Umbilical cord (tissue), 2 donors: ENCODE measurements around the gene ZIC5. TPM values are rescaled to one million over a fixed set of nuclear protein-coding genes. Genes with fewer than 3 reads are reported as not detected.
"Not testable (repeated sequence)": the region's sequence is repeated elsewhere in the genome, so short reads cannot be mapped to it uniquely, and the experiment has no call there.

Experiments
- DNase-seq: peaks from one replicate; pipeline ENCODE4 v3.0.0-alpha.2; 2015; ENCODE audit warnings: low spot score
- total RNA-seq: library from RNA; depleted of rRNA; stranded (reverse); fragments of >200 nt; gene quantifications from one replicate; pipeline ENCODE4 v1.2.3, GENCODE V29; 2014; ENCODE audit warnings: low replicate concordance; ENCODE audit not compliant: insufficient read depth

ZIC5 gene
- total RNA-seq, 1 donor from 2014 or later, result 2.4 TPM

- no peak for DNase-seq
Measured at GRCh38 chr13:99960663-99961311, 10.8 kb downstream of the ZIC5 start.

GRCh38 chr13:99959540-99960230 lies 11.9 kb downstream of the ZIC5 start:
- DNase-seq, result no peak

- DNase-seq, result no peak
Measured at GRCh38 chr13:99959127-99959539, 12.4 kb downstream of the ZIC5 start.

GRCh38 chr13:99958406-99959126 lies 13.0 kb downstream of the ZIC5 start:
- DNase-seq, result no peak

GRCh38 chr13:99956473-99957349 lies 14.9 kb downstream of the ZIC5 start:
- DNase-seq, result no peak

GRCh38 chr13:99955747-99956472 lies 15.7 kb downstream of the ZIC5 start:
- DNase-seq, result no peak

- no peak for DNase-seq
Measured at GRCh38 chr13:99955107-99955746, 16.3 kb downstream of the ZIC5 start.

- DNase-seq, result no peak
Measured at GRCh38 chr13:99953138-99953755, 18.3 kb downstream of the ZIC5 start.

GRCh38 chr13:99951666-99952065 lies 19.9 kb downstream of the ZIC5 start:
- not testable (repeated sequence) for DNase-seq

GRCh38 chr13:99949679-99950413 lies 21.7 kb downstream of the ZIC5 start:
- DNase-seq, result no peak

- no peak for DNase-seq
Measured at GRCh38 chr13:99948907-99949678, 22.5 kb downstream of the ZIC5 start.

- no peak for DNase-seq
Measured at GRCh38 chr13:99948411-99948810, 23.2 kb downstream of the ZIC5 start.

- DNase-seq, result no peak
Measured at GRCh38 chr13:99947666-99948065, 23.9 kb downstream of the ZIC5 start.

- DNase-seq, result not testable (repeated sequence)
Measured at GRCh38 chr13:99945515-99945914, 26.1 kb downstream of the ZIC5 start.

- no peak for DNase-seq
Measured at GRCh38 chr13:99944606-99945005, 27.0 kb downstream of the ZIC5 start.

- no peak for DNase-seq
Measured at GRCh38 chr13:99944102-99944501, 27.5 kb downstream of the ZIC5 start.

GRCh38 chr13:99941911-99942310 lies 29.7 kb downstream of the ZIC5 start:
- DNase-seq, result no peak

- DNase-seq, result no peak
Measured at GRCh38 chr13:99941086-99941485, 30.5 kb downstream of the ZIC5 start.

- no peak for DNase-seq
Measured at GRCh38 chr13:99938635-99939034, 32.9 kb downstream of the ZIC5 start.
